HG02798 (cell line): ENCODE results near the gene DLX2.
"Not testable (repeated sequence)": the region's sequence is repeated elsewhere in the genome, so short reads cannot be mapped to it uniquely, and the experiment has no call there.

ENCODE experiments used
- ATAC-seq: cut with Tn5 transposase; IDR thresholded peaks from one replicate; pipeline ENCODE4 v1.9.1; 2021; ENCODE audit warnings: mild to moderate bottlenecking; ENCODE audit not compliant: unreplicated experiment, poor library complexity

DLX2 gene

DNA sequence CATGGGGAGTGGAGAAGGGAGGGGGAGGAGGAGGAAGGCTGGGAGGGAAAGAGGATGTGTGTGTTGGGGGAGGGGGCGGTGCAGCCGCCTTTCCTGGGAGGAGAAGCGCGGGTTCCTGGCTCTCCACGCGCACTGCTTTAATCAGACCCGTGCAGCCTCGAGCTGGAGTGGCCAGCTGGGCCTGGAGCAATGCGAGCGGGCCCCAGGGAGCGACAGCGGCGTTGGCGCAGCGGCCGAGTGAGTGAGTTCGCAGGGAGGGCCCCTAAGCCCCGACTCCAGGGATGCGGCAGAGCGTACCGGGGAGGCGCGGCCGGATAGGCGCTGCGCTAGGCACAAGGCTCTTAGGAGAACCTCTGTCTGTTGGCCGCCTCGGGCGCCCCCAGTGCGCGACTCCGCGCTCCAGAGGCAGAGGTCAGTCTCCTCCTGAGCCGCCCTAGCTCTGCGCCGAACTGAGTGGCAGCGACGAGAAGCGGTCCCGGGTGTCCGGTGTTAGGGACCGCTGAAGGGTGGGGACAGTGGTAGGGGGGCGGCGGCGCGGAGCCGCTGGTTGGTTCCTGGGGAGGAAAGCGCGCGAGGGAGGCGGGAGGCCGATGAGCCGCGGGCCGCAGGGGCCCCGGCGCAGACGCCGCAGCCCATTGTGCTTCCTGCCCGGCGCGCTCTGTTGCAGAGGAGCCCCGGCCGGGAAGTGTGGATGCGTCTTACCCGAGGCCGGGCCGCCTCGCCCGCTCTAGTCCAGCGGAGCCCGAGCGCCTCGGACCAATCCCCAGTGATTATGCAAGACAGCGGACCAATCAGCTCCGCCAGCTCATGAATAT is 17.8 kb downstream of the DLX2 start:
- peak; percentile 95 for ATAC-seq

DNA sequence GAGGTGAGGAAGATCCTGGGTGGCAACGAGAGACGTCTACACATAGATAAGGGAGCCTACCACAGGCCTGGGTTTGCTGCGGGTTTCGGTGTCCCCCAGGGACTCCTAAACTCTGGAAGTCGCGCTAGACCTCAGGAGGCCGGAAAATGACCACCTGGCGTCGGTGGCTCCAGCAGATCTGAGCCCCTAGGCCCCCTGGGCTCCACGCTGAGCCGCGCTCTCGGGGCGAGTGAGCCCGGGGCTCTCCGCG is 18.4 kb downstream of the DLX2 start:
- no peak for ATAC-seq

DNA sequence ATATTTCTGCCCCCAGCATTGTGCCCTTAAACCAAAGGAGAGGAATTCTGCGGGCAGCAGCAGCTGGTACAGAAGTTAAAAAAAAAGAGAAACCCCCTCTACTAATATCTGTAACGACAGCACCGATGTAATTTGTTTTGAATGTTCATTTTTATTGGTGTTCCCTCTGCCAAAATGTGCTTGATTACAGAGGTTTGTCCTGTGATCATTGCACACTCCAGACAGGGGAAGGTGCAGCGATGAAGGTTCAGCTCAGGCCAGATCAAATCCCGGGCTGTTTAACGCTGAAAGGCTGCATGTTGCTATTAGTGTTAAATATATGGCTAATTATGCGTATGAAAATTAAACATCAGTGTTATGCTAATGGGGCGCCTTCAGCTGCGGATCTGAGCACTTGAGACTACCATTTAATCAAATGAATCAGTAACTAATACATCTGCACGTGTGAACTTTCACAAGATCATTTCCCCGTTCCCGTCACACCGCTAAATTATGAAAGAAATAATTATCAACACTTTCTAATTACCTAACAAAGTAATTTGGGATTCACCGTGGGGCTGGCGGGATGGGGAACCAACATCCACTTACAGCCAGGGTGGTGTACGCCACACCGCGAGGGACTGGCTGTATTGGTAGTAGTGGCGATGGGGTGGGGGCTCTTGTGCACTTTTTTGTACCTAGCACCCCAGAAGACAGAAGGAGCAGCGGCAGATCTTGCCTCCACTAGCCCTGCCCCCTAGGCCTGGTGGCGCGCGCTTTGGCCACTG is 18.9 kb downstream of the DLX2 start:
- no peak for ATAC-seq

DNA sequence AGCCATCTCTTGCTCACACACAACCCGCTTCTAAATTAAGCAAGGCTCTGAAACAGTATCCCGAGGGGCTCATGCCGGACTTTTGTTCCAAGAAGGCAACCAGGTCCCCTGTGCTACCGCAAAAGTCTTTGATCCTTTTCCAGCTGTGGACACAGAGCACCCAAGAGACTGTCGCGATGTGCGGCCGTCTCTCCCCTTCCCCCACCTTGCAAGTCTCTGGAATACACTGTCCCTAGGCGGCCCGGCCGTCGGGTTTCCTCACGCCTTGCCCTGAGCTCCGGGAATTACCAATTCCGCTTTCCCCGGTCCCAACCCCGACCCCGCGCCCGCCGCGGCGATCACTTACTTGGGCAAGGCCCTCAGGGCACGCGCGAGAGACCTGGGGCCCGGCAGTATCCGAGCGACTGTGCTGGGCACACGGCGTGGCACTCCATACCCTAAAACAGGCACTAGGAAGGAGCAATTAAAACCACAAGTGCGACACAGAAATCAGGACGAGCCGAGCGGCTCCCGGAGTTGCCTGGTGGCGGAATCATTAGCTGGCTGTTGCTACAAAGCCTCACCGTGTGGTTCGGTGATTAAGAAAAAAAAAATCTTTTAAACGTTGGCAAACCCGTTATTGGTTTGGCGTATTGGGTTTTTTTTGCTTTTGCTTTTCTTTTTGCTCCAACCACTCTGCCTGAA is 19.6 kb downstream of the DLX2 start:
- ATAC-seq, result no peak

DNA sequence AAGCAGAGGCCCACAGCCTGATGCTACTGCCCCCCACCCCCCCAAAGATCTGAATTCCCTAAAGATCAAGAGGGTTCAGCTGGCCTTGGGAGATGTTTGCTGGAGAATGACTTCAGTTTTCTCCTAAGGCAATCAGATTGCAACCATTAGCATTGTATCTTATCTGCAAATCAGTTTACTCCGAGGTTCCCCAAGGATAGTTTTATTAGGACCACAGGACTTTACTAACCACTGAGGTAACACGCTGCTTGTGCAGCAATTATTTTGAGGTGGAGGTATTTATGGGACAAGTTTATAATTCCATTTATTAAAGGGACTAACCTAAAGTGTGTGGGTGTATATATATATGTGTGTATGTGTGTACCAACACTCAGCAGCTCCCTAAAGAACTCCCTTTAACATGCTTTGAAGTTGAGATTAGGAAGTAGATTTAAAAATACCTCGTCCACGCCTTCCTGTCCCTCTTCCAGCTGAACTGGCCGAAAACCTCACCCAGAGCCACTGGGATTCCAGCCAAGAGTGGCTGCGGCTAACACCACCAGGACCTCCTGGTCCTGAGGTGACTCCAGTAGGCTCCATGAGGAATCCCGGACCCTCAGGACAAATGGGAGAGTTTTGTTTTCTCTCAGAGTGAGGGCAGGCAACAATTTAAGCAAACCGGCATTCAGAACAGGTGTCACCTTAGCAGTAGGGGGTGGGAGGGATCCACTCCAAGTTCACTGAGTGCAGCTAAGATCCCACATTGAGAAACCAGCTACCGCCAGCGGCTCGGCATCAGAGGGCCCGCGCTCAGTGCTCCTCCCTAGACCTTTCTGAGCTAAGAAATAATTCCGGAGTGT is 20.4 kb downstream of the DLX2 start:
- ATAC-seq, result no peak

DNA sequence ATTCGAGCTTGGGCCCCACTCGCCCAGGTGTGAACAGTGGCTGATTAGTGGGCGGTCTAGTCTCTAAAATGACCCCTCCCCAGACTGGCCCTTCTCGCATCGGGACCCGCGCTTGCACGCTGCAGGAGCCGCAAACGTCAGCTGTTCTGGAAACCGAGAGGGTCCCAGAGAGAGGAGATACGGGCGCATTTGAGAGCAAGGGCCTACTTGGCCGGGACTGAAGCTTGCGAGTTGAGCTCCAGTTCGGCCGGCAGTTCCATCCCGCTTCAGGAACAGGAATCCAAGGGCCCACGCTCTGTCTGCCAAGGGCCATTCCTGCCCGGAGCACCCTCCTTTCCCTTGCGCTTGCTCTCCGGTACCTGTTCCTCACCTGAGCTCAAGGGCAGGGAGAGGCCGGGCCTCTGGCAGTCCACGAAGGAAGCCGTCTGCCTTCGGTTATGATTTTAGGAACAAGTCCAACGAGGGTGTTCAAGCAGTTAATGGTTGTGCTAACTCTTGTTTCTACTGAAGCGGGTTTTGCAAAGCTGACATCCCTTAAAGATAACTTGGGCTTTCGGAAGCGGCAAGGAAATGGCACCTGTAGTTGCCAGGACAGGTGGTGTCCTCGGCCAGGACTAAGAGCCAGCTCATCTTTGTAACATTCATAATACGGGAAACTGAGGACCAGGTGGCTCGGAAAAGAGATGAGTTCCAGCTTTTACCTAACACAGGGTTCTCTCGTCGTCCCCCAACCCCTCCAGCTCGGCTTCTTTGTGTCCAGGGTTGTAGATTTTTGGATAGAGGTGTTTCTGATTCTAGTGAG is 21.3 kb downstream of the DLX2 start:
- no peak for ATAC-seq

DNA sequence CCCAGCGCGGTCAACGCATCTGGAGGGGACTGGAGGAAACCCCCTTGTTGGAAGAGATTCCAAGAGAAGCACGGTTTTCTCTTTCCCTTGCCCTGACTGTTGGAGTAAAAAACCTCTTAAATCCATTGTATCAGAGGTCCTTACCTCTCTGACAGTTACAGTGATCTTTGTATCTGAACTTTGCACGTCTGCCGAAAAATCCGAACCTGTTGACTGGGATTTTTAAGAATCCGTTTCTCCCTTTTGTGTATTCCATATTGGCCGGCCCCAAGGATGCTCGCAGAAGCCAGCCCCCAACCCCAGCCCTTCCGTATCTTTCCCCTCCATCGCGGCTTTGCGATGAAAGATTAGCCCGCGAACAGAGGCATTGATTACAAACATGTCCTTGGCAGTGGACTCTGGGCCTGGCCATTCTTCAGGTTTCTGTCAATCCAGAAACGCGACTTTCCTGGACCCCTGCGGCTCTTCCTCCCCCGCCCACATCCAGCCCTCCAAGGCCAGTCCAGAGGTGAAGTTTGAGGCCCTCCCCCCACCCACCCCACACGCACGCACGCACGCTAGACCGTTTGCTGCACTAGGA is 22.0 kb downstream of the DLX2 start:
- ATAC-seq, result no peak

DNA sequence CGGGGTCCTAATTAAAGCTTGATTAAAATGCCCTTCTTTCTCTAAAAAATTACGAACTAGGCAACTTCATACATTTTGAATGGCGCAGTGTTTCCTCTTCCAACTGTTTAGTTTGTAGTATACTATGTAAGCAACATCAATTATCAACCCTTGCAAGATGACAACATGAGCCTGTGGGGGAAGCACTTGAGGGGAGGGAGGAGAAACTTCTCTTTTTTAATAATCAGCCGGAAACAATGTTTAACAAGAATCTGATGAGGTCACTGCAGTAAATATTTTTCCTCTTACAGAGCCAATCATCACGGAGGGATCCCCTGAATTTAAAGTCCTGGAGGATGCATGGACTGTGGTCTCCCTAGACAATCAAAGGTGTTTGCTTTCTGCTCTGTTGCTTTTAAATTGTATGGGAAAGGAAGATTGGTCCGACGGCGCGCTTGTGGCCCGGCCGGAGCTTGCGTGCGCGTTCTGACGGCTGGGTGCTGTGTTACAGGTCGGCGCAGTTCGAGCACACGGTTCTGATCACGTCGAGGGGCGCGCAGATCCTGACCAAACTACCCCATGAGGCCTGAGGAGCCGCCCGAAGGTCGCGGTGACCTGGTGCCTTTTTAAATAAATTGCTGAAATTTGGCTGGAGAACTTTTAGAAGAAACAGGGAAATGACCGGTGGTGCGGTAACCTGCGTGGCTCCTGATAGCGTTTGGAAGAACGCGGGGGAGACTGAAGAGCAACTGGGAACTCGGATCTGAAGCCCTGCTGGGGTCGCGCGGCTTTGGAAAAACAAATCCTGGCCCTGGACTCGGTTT is 22.7 kb downstream of the DLX2 start:
- ATAC-seq, result no peak

DNA sequence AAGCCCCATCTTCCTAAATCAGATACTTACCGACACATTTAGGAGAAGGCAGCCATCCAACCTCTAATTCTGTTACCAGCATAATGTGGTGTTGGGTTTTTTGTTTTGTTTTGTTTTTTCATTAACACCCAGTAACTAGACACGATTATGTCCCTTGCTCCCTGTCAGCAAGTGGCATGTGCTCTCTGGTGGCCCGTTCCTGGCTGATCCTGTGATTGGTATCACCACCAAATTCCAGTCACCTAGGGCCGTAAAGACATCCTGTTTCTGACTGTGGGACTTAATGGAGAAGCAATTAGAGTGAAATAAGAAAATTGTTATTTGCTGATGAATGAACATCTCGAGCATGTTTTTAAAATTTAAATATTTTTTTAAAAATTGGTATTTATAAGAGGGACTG is 23.3 kb downstream of the DLX2 start:
- ATAC-seq, result no peak

DNA sequence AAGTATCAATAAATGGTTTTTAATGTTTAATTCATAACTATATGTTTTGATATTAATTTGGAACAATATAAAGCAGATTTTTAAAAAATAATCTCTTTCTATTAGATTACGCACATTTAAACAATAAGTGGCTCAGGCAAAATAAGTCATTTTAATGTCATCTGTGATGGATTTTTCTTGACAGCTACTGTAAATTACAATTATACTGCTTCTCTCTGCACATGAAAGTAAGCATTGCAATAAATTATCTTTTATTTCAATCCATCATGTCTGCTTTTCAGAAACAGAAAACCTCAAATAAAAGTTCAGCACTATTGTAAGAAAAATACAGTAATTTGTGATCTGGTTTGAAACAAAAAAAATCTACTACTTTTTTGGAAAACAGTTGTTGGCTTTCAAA is 28.4 kb downstream of the DLX2 start:
- ATAC-seq, result no peak

DNA sequence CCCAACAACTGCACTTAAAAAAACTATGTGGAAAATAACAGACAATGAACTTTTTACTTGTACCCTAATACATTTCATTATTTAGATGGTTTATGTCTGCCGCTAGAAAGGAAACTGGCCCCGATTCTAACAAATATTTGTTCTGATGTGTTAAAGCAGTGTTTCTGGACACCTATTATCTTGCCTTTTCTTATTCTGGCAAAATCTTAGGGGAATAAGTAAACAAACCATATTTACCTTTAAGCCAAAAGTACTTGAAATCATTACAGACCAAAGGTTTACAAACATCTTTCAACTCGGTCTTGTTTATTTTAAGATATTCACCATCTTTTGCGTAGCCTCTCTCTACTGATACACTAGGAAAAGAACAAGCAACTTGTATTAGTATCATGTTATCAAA is 29.2 kb downstream of the DLX2 start:
- ATAC-seq, result no peak

DNA sequence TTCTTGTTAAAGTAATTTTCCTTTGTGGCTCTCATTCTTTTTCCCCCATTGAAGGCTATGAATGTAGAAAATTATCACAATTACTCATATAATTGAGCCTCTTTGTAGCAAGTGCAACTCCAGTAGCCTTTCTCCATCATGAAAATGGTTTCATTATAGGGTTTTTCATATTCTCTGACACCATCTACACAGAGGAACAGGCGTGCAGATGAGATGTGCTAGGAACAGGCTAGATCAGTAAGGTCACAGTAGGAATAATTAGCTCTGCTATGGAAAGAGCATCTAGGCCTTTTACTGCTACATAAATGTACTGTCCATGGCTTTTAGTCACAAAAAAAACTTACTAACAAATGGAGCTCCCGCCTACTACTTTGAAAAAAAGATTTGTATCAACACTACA is 30.0 kb downstream of the DLX2 start:
- ATAC-seq, result no peak

DNA sequence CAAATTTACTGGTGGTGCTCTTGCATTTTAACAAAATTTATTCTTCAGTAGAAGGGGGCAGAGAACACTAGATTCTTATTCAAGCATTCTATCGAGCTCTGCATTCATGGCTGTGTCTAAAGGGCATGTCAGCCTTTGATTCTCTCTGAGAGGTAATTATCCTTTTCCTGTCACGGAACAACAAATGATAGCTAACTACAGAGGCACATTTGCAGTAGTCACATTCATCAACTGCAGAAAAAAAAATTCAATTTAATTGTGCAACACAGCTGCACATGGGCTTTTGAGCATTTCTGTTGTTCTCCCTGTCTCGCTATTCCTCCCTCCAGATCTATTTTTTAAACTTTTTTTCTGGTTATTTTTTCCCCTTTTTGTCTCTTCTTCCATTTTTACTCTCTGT is 30.4 kb downstream of the DLX2 start:
- ATAC-seq, result no peak

DNA sequence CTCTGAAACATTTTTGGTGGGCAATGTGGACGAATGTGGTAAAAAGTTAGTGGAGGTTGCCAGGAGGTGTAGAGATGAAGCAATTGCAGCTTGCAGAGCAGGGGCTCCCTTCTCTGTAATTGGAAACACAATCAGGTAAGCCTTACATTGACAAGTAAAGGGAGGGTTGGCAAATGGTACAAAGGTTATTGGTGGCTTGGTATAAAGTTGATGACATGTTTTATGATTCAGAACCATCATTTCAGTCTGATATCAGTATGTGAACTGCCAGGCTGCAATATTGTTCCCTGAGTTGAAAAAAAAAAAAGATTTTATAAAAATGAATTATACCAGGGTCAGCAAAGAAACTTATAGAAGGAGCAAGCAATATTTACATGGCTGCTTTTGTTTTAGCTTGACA is 31.8 kb downstream of the DLX2 start:
- ATAC-seq, result no peak

DNA sequence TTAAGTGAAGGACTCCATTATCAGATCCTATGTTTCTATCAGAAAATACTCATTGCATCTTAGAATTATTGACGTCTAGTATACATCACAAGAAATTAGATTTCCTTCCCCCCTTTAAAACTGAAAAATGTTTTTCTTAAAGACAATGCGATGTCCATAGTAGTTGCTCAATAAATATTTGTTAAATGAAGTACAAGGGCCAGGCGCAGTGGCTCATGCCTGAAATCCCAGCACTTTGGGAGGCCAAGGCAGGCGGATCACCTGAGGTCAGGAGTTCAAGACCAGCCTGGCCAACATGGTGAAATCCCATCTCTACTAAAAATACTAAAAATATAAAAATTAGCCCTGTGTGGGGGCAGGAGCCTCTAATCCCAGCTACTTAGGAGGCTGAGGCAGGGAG is 34.8 kb downstream of the DLX2 start:
- ATAC-seq, result not testable (repeated sequence)

DNA sequence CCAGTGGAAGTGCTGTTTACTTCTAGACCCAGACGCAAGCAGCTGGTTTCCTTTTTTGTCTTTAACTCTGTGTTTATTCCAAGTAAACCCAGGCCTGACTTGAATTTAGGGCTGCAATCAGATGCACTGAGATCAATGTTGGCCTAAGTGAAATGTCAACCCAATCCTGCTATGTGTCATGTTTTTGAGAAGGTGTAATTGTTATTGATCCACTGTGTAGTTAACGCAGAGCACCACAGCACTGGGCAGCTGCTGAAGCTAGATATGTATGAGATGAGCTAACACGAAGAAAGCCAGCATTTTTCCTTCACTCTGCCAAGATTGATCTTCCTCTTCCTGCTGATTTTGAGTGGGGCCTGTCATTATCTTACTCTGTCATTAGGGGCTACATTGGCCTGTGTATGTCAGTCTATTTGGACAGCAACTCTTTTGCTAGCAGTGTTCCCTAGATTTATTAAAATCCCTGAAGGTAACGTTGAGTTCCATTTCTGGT is 36.3 kb downstream of the DLX2 start:
- no peak for ATAC-seq

DNA sequence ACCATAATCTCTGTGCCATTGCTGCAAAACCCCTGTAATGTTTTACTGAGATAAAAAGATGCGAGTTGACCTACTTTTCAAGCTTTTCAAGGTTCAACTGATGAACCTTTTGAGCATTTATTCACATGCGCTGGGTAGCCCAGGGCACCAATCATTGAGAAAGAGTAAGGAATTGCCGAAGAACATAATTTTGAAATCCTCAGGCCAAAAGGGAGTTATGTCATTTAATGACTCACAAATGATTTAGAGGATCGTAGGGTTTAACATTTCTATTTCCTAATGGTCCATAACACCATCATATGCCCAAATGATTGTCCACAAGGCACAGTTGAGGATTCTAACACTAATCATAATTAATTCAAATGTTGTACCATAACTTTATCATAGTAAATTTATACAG is 37.6 kb downstream of the DLX2 start:
- no peak for ATAC-seq

DNA sequence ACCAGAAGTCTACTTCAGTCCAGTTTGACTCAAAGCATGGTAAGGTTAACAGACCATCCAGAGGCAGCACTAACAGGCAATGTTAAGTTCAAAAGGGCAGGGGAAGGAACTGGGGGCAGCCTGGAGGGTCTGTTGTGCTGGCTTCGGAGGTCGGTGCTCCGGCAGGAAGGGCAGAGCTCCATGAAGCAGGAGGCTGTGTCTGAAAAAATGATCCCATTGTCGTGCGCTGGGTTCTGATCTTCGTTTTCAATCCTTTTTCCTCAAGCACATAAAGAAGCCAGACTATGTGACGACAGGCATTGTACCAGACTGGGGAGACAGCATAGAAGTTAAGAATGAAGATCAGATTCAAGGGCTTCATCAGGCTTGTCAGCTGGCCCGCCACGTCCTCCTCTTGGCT is 39.3 kb downstream of the DLX2 start:
- ATAC-seq, result no peak
